Measurements from ENCODE around the gene XXYLT1.
"Not testable (repeated sequence)": the region's sequence is repeated elsewhere in the genome, so short reads cannot be mapped to it uniquely, and the experiment has no call there.

Gene XXYLT1

GRCh38 chr3:195060217-195060481 lies 210.8 kb downstream of the XXYLT1 start:
- in situ Hi-C loops (cut with MboI; ENCODE audit: low sequenced_read_pairs): no loop called here

DNA sequence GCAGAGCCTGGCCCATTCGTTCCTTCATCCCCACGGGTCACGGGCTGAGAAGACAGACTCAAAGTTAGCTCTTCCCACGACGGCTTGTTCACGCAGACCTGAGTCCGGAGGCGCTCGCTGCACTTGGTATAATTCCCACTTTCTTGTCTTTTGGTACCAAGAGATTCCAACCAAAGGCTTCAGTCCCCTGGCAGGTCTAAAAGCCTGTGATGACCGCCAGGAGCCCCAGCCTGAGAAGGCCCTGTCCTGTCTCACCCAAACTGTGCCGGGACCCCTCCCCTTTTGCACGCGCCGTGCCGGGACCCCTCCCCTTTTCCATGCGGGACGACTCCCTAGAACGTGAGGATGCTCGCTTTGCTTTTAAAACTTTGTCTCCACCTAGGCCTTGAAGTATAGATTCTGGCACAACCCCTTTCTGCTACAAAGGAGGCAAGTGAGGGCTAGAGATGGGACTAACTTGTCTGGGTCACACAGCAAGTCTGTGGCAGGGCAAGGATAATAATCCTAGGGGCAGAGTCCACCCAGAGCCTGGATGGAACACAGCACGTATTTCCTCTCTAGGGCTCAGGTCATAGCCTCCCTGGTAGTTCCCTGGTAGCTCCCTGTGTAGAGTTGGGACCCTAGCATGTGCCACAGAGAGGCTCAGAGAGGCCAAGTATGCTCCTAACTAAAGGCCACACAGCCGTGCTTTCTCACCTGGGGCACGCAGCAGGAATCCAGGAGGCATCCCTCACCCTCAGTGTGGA lies 211.3 kb downstream of the XXYLT1 start:
- in situ Hi-C loops (cut with MboI; ENCODE audit: low sequenced_read_pairs): no loop called here

DNA sequence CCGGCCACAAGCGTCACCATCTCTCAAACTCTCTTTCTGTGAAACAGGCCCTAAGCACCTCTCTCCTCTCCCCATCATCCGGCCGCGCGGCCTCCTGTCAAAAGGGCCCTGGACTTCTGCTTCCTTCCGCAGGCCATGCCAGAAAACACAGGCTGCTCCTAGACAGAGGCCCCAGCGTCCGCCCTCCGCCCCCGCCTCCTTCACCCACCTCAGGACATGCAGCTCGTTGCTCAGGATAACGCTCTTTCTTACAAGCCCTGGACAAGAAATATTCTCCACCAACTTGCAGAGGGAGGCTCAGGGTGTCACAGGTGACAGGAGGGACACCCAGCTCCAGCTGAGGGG lies 212.0 kb downstream of the XXYLT1 start:
- in situ Hi-C loops (cut with MboI; ENCODE audit: low sequenced_read_pairs): no loop called here

DNA sequence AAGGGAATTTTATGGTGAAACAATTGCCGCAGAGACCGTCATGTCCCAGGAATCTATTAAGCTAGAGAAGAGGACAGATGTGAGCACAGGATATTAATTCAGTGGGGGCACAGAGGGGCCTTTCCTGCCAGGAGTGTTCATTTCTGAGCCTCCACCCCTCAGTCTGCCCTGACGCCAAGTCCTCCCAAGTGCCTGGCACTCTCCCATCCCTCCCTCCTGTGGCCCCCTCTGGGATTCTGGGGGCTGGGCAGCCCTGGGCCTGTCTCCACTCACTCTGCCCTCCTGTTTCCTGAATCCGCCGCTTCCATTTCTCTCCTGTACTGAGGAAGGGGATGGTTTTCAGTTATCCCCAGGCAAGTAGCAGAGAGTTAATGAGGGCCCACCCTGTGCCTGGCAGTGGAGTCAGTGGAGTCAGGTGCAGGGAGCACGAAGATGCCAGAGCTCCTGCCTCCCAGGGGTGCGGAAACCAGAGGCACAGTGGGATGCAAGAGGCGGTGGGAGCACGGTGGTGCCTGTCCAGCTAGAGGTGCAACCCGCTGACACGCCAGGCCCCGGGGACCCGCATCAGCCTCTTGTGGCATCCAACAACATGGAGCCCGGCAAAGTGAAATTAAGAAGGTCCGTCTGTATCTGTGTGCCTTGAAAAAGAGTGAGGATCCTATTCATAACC lies 212.5 kb downstream of the XXYLT1 start:
- in situ Hi-C loops (cut with MboI; ENCODE audit: low sequenced_read_pairs): no loop called here

GRCh38 chr3:195057716-195058115 lies 213.2 kb downstream of the XXYLT1 start:
- in situ Hi-C loops (cut with MboI; ENCODE audit: low sequenced_read_pairs): no loop called here

GRCh38 chr3:195056506-195056905 lies 214.5 kb downstream of the XXYLT1 start:
- in situ Hi-C loops (cut with MboI; ENCODE audit: low sequenced_read_pairs): no loop called here

DNA sequence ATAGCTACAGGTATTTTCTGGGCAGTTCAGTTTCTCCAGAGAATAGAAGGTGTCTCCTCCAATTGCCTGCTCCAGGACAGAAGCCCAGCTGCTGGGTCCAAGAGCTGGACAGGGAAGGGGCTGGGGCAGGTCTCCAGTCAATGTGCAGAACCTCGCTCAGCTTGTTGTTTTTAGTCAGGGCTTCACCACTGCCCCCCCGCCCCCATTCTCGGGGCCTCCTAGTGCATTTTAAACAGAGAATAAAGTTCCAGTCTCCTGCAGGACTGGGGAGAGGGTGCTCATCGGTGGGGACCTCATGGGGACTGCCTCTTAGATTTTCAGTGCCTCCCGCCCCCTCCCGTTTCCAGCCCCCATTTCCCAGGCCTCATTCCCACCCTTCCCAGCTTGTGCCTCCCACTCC lies 216.6 kb downstream of the XXYLT1 start:
- in situ Hi-C loops (cut with MboI; ENCODE audit: low sequenced_read_pairs): no loop called here

GRCh38 chr3:195052939-195053338 lies 218.0 kb downstream of the XXYLT1 start:
- in situ Hi-C loops (cut with MboI; ENCODE audit: low sequenced_read_pairs): no loop called here

GRCh38 chr3:195050296-195050695 lies 220.7 kb downstream of the XXYLT1 start:
- in situ Hi-C loops (cut with MboI; ENCODE audit: low sequenced_read_pairs): not testable (repeated sequence)

- in situ Hi-C loops (cut with MboI; ENCODE audit: low sequenced_read_pairs): no loop called here
Observed at GRCh38 chr3:195048059-195048905, 222.7 kb downstream of the XXYLT1 start.

DNA sequence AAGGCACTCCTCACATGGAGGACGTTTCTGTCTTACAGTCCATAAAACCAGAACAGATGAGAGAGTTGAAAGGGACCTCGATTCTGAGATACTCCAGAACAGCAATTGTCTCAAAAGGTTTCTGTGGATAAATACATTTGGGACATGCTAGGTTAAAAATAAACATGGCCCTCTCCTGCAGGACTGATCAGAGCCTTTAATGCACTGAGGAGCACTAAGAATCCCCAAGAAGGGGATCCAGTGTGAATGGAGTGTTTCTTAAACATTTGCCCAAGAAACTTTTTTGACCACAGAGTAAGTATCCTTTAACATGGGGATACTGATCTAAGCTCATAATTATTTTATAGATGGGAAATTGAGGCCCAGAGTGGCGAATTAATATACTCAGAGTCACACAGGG lies 223.4 kb downstream of the XXYLT1 start:
- in situ Hi-C loops (cut with MboI; ENCODE audit: low sequenced_read_pairs): no loop called here

DNA sequence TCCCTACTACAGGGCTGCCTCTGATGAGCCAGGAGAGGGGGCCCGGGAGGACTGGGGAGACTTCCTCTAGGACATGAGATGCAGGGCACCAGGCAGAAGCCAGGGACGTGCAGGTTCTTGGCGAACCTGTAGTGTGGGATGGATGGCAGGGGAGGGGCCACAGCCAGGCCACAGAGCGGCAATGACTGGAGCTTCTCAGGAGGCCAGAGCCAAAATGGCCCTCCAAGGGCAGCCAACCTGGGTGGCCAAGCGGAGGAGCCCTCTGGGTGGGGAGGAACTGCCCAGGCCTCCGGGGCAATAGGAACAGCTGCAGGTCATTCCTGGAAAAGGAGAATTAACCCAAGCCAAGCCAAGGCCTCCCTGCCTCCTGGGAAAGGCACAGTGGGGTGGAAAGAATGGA lies 224.5 kb downstream of the XXYLT1 start:
- in situ Hi-C loops (cut with MboI; ENCODE audit: low sequenced_read_pairs): no loop called here

DNA sequence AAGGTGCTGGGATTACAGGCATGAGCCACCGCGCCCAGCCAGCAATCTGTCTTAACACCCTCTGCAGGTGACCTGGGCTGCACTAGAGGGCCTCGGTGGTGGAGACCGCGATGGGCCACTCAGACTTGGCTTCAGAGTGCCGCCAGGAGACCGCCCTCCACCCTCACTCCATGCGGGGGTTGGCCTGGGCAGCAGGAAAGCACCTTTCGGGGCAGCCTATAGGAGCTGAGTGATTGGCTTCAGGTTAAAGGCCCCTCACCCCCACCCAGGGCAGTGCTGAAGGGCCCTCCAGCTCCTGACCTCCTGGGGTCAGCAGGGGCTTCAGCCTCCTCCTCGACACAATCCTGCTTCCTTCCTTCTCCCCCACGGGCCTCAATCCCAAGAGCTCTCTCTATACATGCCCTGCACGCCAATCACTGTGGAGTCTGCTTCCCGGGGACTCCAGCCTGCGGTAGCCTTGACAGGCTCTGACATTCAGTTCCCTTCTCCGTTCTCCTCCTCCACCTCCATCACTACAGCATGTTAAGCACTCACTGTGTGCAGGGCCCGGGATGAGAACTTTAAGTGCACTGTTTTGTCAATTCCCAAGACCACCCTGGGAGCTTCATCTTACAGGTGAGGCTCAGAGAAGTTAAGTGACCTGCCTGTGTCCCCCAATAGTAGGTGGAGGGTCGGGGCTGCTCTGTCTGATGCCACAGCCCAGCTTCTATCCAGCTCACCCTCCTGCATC lies 225.3 kb downstream of the XXYLT1 start:
- in situ Hi-C loops (cut with MboI; ENCODE audit: low sequenced_read_pairs): no loop called here

DNA sequence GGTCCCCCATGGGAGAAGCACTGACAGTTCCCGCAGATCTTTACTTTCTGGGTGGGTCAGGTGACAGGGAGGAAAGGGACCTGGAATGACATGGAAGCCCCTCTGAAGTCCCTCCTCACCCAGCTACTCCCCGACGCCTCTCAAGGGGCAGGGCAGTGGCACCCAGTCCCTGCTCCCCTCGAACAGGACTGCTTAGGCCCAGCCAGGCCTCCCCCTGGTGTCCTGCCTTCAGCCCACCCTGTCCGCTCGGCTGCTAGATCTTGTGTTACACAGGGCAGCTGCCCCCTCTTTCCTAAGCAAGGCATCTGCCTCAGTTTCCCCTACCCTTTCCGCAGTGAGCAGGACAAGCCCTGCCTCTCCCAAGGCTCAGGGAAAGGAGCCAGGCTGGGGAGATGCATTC lies 226.5 kb downstream of the XXYLT1 start:
- in situ Hi-C loops (cut with MboI; ENCODE audit: low sequenced_read_pairs): no loop called here

GRCh38 chr3:195043607-195044339 lies 227.2 kb downstream of the XXYLT1 start:
- in situ Hi-C loops (cut with MboI; ENCODE audit: low sequenced_read_pairs): no loop called here

DNA sequence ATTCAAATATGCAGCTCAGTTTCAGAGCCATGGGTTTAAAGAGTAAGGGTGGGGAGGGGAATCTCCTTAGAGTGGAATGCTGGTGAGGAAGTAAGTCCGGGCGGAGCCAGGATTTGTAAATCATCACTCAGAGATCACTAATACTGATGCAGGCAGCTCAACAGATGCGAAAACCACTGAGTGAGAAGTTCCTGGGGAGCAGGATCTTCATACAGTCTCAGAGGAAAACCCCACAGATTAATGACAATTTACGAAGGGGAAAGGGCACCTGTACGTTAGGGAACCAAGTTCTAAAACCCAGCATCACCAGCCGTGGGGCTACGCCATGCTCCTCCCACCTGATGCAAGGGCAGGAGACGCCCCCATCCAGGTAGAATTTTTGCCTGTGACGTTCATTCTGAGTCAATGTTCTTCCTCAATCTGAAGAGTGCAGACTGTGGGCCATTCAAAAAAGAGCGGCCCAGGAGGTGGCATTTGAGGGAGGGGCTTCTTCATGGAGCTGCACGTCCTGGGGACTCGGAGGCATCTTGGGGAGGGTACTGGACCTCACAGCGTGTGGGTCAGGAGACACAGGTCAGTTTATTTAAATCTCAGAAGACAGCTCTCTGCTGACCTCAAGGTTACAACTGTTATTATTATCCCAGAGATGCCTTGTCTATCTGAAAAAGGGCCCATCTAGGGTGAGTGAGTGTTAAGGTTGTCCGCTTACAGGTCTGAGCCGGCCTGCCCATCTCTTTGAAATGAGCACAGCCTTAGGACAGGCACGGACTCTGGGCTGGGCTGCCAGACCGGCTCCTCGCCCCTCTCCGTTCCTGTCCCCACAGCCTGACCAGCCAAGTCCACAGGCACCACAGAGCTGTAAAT lies 228.0 kb downstream of the XXYLT1 start:
- in situ Hi-C loops (cut with MboI; ENCODE audit: low sequenced_read_pairs): no loop called here

DNA sequence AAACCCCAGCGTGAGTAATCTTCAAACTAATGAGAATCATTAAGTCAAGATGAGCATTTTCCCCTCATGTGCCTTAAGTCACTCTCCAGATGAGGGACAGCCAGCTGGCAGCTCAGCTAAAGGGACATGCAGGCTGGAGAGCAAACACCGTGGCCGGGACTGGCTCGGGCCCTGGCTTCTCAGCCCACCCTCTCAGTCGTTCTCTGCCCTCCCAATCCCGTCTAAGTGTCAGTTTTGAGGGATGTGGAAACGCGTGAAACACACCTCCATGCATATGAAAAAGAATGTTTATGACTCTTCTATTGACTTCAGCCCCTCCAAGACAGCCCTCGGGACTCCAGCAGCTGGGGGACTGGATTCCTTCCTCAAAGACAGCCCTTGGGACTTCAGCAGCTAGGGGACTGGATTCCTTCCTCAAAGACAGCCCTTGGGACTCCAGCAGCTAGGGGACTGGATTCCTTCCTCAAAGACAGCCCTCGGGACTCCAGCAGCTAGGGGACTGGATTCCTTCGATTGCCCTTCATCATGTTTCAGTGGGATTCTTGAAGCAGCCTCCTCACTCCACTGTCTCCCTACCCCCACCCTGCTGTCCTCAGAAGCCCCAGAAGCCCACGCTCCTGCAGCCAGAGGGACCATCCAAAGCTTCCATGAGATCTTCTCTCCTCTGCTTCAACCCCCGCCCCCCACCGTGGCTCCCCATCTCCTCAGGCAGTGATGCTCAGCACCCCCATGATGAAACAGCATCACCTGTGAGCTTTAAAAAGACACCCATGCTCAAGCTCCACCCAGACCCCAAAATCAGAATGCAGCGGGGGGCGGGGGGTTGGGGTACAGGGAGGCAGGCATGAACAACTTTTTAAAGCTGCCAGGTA lies 228.9 kb downstream of the XXYLT1 start:
- in situ Hi-C loops (cut with MboI; ENCODE audit: low sequenced_read_pairs): no loop called here

DNA sequence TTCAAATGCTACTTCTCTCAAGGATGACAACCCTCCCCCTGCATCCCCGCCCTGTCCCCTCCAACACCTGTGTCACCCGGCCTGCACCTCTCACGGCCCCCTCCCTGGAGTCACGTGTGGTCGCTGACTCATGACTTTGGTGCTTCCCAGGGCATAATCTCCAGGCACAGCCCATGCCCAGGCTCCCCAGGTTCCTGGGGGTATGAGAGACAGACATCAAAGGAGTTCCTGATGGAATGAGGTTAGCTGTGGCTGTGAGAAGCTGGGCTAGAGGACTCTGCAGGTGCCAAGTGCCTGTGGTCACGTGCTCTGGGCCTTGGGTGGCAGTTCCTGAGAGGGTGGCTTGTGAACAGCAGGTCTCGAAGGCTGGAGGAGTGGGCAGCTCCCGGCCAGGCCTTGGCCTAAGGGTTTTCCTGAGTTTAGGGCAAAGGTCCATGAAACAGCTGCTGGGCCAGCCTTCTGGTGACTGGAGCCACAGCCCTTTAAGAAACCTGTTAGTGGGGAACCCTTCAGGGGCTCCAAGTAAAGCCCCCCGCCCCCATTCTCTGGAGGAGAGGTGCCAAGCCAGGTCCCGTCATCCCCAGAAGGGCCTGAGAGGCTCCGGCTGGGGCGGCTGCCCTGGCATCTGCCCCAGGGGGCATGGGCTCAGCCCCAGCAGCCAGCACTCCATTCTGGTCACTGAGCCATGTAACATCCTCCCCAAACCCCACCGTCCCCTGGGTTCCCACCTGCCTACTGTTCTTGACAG lies 230.0 kb downstream of the XXYLT1 start:
- in situ Hi-C loops (cut with MboI; ENCODE audit: low sequenced_read_pairs): no loop called here

All from HL-60/S4 treated with phorbol 12-myristate 13-acetate at 8.2 ng/mL for 4 days and 3 days (cell line).